HG03439 (cell line): Measurements from ENCODE around the gene PRKCD.
"Not testable (repeated sequence)": the region's sequence is repeated elsewhere in the genome, so short reads cannot be mapped to it uniquely, and the experiment has no call there.

Source experiments
- ATAC-seq: cut with Tn5 transposase; IDR thresholded peaks from one replicate; pipeline ENCODE4 v1.9.1; 2021; ENCODE audit warnings: mild to moderate bottlenecking, moderate library complexity; ENCODE audit not compliant: unreplicated experiment

The PRKCD gene

GRCh38 chr3:53139906-53140846 lies 20.8 kb upstream of the PRKCD start:
- ATAC-seq: no peak

- no peak for ATAC-seq
Observed at GRCh38 chr3:53140847-53141845, 19.9 kb upstream of the PRKCD start.

DNA sequence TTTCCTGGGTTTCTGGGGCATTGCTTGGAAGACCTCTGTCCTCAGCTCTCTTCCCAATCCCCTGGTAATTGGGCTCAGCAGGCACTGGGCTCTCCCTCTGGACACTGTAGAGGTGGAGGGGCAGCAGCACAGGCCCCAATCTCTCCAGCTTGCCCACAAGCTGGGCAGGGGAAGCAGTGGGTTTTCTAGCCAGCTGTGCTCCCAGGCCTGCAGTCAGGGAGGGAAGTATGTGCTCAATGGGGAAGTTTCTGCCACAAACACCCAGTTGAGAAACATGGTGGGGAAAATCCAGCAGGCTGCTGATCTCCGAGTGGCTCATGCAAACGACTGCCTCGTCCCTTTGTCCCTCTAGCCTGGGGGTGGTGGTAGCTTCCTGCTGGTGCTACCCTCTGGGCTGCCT lies 18.0 kb upstream of the PRKCD start:
- no peak for ATAC-seq

- ATAC-seq: no peak
Observed at GRCh38 chr3:53144446-53144845, 16.6 kb upstream of the PRKCD start.

DNA sequence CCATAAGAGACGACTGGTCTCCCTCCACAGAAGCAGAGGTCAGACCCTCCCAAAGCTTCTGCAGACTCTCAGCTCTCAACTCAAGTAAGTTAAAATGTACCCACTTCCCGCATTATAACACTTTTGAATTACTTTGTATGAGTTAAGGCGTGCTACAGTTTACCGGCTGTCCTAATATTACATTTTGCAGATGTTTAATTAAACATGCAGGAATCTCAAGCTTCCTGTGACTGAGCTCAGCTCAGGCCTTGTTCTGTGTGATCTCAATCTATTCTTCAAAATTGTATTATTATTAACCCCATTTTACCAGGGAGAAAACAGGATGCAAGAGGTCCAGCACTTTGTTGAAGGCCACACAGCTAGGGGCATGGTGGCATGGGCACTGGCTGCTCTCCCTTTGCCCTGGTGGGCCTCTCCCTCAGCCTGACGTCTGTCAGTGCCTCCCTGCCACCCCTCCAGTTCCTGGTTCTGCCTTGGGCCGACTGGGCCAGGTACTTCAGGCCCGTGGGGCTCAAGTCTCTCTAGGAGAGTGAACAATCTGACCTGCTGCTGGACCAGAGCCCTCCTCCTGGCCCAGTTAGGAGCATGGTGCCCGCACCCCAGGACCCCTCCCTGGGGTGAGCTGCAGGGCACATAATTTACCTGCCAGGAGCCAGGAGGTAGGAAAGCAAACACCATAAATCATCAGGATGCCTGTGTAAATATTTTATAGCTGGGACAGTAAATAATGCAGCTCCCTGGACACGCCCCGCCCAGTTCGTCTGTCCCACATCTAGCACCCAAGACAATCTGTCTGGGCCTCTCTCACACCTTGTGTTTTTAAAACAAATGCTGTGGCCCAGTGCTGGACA lies 15.9 kb upstream of the PRKCD start:
- no peak for ATAC-seq

GRCh38 chr3:53145713-53146080 lies 15.3 kb upstream of the PRKCD start:
- ATAC-seq: no peak

DNA sequence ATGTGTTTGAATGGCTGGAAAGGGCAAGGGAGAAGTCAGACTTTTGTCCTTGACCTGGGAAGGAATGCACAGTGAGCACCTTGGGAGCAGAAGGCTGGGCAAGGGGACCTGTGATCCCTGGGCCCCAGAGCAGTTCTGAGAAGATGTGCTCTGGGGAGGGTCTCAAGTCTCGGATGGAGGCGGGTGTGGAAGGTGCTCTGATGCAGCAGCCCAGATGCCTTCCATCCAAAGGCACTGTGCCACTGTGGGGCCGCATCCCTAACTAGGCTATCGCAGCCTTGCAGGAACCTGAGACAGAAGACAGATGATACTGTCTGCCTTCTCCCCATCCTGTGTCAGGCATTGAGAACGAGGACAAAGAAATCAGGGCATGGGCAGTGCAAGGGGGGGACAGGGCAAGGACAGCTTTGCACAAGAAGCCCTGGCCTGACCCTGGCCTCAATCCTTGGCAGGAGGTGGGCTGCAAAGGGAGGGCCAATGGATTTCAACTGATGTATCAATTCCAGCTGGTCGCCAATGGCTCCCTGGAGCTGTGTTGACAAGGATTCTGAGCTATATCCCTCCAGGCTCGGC lies 14.6 kb upstream of the PRKCD start:
- no peak for ATAC-seq

GRCh38 chr3:53147151-53147902 lies 13.7 kb upstream of the PRKCD start:
- ATAC-seq: no peak

GRCh38 chr3:53147903-53148400 lies 13.1 kb upstream of the PRKCD start:
- ATAC-seq: no peak

DNA sequence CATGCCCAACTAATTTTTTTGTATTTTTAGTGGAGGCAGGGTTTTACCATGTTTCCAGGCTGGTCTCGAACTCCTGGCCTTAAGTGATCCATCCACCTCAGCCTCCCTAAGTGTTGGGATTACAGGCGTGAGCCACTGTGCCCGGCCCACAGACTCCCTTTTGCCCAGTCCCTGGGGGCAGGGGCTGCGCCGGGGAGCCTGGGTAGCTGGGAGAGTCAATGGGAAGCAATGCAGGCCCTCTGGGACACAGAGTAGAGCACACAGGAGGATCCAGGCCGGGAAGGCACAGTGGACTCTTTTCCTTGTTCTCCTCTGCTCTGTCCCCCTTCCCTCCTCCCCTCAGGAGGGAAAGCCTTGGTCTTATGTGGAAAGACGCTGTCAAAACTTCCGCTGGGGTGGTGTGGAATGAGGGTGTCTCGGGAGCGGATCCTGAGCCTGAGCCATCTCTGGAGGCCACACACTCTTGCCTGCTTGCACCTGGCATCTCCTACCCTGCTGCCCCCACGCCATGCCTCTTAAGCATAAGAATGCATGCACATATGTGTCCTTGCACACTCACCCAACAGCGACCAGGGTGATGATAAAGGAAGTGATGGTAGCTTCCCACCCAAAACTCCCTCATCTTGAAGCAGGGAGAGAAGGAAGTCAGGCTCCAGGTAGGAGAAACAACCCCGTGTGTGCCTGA lies 11.9 kb upstream of the PRKCD start:
- ATAC-seq: no peak

DNA sequence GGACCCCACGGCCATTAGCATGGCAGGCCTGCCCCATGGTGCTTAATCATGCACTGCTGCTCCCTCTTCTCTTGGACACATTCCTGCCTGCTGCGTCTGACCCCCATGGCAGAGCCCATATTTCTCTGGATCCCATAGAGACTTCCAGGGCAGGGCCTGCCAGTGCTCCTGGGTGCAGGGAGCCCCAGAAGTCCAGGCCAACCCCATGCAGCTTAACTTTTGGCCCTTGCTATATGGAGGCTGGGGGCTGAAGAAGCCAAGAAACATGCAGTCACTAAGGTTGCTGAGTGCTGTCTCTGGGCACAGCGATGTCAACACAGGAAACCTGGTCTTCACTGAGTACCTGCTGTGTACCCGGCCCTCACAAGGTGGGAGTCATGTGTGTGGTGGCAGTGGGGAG lies 11.3 kb upstream of the PRKCD start:
- ATAC-seq: no peak

DNA sequence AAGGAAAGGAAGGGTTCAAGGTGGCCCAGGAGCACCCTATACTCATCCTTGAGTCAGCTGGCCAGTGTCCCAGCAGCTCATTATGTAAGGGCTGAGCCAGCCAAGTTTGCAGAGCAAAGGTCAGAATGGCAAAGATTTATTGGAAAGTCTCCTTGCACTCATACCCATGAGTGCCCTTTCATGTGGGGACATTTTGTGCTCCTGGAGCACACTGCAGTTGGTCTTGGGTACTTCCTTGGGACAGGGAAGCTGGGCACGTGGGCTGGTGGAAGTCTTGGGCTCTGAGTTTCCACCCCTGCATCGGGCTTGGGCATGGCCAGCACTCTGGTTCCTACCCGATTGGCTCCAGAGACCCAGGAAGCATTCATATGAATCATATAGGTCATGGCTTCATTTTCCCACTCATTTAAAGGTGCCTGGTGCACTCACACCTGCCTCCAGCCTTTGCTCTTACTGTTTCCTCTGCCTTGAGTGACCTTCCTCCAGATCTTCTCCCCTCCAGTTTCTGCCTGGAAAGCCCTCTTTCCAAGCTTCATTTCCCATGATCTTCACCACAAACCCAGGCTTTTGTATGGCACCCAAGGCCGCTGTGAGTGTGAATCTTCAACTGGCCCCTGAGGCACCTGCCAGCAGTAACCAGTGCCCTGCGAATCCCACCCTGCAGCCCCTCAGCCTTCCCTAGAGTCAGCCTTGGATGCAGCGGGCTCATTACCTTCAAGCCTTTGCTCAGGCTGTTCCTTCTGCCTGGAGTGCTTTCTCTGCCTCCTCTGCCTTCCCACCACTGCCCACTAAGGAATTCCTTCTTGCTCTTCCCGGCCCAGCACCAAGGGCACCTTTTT lies 10.5 kb upstream of the PRKCD start:
- ATAC-seq: no peak

- ATAC-seq: not testable (repeated sequence)
Observed at GRCh38 chr3:53151086-53151438, 9.9 kb upstream of the PRKCD start.

GRCh38 chr3:53151465-53151864 lies 9.5 kb upstream of the PRKCD start:
- no peak for ATAC-seq

DNA sequence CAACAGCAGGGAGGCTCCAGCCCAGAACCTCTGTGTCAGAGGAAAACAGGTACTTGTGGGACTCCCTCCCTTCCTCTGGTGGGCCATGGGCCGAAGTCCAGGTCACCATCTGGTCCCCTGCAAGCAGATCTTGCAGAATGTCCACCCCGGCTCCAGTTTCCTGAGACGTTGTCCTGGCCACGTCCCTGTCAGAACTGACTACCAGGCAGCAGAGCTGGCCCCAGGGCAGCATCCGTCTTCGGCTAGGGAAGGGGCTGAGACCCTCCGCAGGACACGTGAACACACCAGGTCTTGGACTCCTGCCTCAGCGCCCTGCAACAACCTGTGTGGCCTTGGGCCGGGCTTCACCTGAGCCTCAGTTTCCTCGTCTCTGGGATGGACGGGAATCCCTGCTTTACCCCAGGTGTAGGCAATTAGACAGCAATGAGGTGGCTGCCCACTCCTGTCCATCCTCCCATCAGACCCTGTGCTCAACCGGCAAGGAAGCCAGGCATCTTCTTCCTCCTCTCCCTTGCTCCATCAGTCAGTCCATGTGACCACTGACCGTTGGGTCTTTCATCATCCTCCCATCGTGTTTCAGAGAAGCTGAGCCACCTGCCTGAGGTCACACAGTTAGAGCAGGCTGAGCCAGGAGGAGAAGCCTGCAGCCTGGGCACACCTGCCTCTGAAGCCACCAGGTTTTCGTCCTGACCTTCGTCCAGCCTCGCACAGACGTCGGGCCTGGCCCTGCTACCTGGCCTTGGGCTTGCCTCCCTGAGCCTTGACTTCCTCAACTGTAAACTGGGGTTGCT lies 8.9 kb upstream of the PRKCD start:
- no peak for ATAC-seq

DNA sequence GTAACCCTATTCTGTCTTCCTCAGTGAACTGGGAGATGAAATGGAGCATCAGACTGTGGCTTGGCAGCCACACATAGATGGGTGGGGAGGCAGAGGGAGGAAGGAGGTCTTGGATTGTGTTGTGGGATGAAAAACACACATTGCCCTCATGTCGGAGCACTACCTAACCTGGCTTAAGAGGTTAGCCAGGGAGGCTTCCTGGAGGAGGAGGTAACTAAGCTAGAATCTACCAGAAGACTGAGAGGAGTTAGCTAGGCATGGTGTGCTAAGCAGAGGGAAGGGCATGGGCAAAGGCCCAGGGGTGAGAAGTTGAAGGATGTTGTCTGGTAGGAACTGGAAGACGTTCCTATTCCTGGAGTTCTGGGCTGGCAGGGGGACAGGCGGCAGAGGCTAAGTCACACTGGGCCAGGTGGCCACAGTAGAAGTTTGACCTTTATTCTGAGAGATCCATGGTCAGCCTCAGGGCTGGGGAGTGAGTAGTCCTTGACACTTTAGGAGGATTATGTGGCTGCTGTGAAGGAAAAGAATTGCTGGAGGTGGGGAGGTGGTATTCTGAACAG lies 7.7 kb upstream of the PRKCD start:
- ATAC-seq: no peak

DNA sequence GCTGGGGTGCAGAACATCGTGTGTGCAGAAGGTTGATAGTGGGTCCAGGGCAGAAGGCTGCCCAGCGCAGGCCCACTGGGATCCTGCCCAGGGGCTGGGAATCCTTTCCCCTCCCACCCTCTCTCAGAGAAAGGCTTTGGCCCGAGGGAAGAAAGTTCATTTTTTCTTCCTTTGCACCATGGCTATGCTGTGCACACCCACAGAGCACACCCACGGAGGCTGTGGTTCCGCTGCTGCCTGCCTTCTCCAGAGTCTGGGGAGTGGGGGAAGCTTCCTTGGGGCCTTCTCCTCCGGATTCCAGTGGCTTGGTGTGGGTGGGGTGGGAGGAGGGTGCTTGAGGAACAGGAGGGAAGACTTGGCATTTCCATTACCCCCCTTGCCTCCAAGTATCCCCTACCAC lies 7.0 kb upstream of the PRKCD start:
- ATAC-seq: no peak
